Activated gamma-delta T cell treated with Interleukin-2 at 50 U/mL for 16 hours (primary cell): ENCODE measurements around the gene SPTB.

Experiments used
- DNase-seq: peaks from one replicate; pipeline ENCODE4 v3.0.0-alpha.2; 2020

SPTB gene

DNA sequence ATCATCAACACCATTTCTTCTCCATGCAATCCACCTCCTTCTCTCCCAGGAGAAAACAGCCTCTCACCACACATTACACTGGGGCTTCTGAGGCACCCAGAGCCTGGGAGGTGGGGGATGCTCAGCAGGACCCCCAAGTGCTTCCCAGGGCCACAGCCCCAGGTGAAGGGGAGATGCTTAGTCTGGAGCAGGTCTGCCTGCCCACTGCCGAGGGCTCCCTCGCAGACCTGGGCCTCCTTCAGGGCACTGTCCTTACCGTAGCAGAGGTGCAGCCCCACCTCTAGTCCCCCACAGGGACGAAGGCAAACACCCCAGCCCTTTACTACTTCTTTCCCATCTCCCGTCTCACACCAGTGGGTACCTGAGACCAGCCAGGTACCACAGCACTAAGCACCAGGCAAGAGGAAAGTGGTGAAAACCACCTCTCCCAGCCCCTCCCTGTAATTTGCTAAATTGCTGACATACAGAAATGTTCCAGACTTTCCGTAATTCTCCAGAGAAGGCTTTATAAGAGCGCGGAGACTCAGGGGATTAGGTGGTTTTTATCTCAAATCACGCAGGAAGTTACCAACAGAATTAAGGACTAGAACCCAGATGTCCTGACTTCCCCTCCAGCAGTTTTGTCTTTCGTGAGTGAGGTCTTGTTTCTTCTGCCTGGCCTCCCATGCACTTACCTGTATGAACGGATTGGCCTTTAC, 116.5 kb downstream of the SPTB start:
- DNase-seq: no peak

GRCh38 chr14:64762044-64763034, 117.4 kb downstream of the SPTB start:
- peak; percentile 36 for DNase-seq

GRCh38 chr14:64761441-64762043, 118.2 kb downstream of the SPTB start:
- DNase-seq: no peak

DNA sequence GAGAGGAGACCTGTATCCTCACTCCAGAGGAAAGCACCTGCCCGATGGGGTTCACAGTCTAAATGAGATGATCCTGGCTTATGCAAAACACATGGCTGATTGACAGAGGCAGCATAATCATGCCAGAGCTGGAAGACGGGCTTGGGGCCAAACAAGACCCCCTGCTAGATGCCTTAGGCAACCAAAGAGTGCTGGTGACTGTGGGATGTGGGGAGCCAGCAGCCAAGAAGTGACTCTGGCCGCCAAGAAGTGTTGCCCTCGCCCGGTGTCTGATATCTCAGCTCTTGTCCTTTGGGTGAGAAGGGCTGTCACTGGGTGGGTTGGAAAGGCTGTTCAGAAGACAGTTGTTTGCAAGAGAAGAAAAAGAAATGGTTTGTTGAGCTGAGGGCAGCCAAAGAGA, 118.8 kb downstream of the SPTB start:
- no peak for DNase-seq

DNA sequence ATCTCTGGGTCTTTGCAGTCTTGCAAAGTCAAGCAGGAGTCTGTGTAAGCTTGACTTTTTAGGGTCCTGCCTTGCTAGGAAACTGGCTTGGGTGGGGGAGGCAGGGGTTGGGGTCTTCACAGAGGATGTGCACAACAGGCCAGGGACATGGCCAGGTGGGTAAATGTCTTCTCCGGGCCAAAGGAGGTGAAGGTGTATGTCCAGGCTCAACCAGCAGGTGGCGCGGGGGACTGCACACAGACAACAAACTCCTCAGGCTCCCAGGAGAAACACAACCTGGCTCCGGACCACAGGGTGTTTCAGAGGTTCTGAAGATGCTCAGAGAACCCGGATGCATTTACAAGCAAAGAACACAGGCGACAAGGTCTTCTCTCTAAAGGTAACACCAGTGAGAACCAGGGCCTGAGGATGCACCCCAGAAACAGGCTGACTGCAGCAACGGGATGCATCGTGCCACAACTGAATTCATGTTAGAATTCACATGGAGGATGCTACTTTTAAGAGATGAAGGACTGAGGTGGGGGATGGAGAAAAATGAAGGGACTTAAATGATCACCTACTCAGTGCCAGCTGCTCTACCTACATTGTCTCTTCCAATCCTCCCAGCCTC, 119.5 kb downstream of the SPTB start:
- DNase-seq: peak; percentile 50

DNA sequence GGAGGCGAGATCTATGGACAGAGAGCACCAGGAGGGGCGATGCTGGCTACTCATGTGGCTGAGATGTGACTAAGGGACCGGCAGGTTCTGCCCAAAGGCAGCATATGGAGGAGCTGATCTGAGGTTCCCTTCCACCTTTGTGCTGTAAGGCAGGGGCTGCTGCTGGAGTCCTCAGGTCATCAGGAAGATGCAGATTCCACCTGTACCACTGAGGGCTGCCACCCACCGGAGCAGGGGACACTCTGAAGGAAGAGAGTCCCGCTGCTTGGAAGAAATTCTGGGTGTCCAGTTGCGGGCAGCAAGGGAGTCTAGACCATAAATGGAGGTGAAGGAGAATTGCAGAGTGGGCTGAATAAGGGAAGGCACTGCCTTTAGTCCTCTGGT, 120.2 kb downstream of the SPTB start:
- DNase-seq: no peak

GRCh38 chr14:64758691-64759554, 120.8 kb downstream of the SPTB start:
- DNase-seq: no peak

- DNase-seq: peak; percentile 19
These were observed 121.6 kb downstream of the SPTB start for GRCh38 chr14:64758025-64758521.

- no peak for DNase-seq
These were observed 122.1 kb downstream of the SPTB start for GRCh38 chr14:64757601-64758000.

DNA sequence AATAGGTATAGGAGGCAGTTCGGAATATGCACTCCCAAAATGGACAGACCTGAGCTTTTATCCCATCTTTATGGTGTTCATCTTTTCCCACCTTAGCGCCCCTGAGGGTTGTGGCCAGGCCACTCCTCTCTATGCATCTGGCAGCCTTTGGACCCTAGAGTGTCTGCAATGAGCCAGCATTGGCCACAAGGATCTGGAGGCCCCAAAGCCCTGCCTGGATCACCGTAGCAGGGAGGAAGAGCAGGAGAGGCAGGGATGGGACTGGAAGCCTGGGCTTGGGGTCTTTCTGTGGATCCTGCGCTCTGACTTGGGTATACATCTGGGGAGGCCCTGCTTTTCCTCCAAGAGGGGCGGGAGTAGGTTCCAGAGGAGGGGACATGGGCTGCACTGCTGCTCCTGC, 123.0 kb downstream of the SPTB start:
- no peak for DNase-seq

- DNase-seq: peak; percentile 59
These were observed 123.9 kb downstream of the SPTB start for GRCh38 chr14:64755781-64756221.

DNA sequence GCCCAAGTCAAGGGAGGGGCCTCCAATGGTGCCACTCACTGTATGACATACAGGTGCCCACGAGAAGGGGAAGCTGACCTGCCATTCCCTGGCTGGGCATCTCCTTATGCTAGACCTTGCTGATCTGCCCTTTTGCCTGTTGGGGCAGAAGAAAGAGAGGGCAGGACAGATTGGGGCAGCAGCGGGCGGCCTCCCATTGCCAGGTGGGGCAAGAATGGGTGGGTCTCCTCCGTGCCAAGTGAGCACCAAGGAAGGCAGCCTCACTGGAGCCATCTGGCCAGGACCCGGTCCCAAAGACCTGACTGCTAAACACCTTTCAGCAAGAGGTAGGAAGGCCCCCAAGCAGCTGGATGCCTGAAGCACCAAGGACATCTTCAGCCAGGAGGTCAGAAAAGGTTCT, 125.0 kb downstream of the SPTB start:
- no peak for DNase-seq

- no peak for DNase-seq
These were observed 125.7 kb downstream of the SPTB start for GRCh38 chr14:64753999-64754398.

GRCh38 chr14:64753374-64753773, 126.3 kb downstream of the SPTB start:
- DNase-seq: no peak

- DNase-seq: no peak
These were observed 126.8 kb downstream of the SPTB start for GRCh38 chr14:64752909-64753308.

- no peak for DNase-seq
These were observed 130.6 kb downstream of the SPTB start for GRCh38 chr14:64748995-64749714.

DNA sequence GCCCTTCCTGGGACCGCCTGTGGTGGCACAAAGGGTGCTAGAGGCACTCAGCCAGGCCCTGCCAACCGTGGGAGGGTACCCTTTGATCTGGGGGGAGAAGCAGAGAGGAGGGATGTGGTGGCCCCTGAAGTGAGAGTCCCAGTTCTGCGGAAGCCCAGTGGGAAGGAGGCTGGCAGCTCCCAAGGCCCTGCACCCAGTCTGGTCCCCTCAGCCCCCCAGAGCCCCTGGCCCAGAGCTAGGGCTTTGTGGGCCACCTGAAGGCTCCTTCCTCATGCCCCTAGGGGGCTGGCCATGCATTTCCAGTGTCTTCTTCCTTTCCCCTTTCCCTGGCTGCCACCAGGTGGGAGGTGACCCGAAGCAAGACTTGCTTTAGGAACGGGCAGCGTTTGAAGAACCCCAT, 131.2 kb downstream of the SPTB start:
- DNase-seq: no peak

DNA sequence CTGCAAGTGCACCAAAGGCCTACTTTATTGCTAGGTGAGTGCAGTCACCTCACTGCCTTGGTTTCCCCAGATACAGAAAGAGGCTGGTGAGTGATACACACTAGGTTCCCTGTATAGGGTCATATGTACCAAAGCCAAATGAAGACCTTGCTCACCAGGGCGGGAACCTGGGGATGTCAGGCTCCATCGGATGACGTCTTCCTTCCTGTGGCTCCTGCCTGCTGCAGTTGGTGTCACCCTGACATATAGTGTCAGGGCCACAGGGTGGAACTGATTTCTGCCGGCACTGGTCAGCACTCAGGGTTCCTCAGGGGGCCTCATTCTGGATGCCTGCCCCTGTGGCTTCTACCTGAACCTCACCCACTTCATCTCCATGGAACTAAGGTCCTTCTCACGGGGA, 132.4 kb downstream of the SPTB start:
- DNase-seq: no peak

DNA sequence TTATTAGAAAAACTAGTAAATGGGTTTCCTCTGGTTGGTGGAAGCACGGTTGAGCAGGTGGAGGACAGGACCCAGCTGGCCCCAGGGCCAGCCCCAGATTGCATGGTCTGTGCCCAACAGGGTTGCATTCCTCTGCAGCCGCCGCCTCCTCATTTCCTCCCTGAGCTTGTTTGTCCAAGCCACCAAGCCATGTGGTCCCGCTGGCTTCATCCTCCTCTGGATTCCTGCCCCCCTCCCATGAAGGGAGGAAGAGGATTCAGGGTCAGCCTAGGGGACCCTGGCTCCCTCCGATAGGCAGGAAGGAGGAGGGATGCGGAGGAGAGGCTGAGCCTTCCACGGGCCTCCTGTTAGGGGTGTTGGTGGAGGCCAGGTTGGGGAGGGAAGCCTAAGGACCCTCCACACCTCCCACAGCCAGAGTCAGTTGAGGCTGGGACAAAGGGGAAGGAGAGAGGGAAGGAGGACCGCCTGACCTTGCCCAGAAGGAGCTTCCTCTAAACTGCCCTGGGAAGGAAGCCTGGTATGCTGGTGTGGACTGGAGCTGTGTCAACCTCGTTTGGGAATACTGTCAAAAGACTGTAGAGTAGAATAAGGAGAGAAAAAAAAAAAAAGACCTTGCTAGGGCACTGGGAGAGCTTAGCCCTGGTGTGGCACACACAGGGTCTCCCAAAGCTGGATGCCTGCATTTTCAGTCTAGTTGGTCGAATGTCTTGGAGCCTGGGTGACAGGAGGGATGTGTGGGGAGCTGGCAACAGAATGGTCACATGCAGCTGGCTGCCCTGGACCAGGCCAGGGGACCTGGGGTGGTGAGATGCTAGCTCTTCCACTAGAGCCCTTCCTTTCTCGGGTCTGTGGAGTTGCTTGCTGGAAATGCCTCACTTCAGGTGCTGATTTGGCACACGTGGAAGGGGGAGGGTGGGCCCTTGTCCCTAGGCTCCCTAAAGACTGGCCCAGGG, 133.1 kb downstream of the SPTB start:
- DNase-seq: no peak

GRCh38 chr14:64745511-64746091, 134.1 kb downstream of the SPTB start:
- DNase-seq: no peak
